Hepatocyte (in vitro differentiated cells): Measurements from ENCODE around the gene MACROH2A2.

ENCODE experiments used
- EZH2 ChIP-seq: fragments of 200-600 bp; sonication (generic); IDR thresholded peaks from 2 replicates; pipeline ENCODE4 v1.6.1; 2016; ENCODE audit warnings: antibody characterized with exemption, mild to moderate bottlenecking, borderline replicate concordance
- TF ChIP-seq, protein P1 (sequence below): fragments of 200-600 bp; sonication (generic); IDR thresholded peaks from 2 replicates; pipeline ENCODE4 v1.5.1; 2016; ENCODE audit warnings: antibody characterized with exemption, mild to moderate bottlenecking; ENCODE audit not compliant: poor library complexity

DNA sequence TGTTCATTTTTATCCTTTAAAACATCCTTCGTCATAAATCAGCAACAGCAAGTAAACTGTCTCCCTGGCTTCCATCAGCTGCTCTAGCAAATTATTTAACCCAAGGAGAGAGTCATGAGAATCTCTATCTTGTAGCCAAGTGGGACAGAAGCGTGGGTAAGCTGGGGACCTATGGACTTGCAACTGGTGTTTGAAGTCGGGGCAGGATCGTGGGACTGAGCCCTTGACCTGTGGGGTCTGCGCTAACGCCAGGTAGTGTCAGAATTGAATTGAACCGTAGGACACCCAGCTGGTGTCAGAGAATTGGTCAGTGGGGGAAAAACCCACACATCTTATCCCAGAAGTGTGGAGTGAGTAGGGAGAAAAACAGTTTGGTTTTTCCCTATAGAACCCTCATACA, 66.6 kb downstream of the MACROH2A2 start:
- TF ChIP-seq, protein P1, sequence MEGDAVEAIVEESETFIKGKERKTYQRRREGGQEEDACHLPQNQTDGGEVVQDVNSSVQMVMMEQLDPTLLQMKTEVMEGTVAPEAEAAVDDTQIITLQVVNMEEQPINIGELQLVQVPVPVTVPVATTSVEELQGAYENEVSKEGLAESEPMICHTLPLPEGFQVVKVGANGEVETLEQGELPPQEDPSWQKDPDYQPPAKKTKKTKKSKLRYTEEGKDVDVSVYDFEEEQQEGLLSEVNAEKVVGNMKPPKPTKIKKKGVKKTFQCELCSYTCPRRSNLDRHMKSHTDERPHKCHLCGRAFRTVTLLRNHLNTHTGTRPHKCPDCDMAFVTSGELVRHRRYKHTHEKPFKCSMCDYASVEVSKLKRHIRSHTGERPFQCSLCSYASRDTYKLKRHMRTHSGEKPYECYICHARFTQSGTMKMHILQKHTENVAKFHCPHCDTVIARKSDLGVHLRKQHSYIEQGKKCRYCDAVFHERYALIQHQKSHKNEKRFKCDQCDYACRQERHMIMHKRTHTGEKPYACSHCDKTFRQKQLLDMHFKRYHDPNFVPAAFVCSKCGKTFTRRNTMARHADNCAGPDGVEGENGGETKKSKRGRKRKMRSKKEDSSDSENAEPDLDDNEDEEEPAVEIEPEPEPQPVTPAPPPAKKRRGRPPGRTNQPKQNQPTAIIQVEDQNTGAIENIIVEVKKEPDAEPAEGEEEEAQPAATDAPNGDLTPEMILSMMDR: no peak
- no peak for TF ChIP-seq EZH2
